NOMO-1 treated with dmso at 0.1 percent for 144 hours (cell line): ENCODE results near the gene THSD4.

Experiments used
- DNase-seq: peaks from one replicate; lab custom pipeline; 2025; ENCODE audit not compliant: unreplicated experiment; lab: John Stamatoyannopoulos, UW

The THSD4 gene

DNA sequence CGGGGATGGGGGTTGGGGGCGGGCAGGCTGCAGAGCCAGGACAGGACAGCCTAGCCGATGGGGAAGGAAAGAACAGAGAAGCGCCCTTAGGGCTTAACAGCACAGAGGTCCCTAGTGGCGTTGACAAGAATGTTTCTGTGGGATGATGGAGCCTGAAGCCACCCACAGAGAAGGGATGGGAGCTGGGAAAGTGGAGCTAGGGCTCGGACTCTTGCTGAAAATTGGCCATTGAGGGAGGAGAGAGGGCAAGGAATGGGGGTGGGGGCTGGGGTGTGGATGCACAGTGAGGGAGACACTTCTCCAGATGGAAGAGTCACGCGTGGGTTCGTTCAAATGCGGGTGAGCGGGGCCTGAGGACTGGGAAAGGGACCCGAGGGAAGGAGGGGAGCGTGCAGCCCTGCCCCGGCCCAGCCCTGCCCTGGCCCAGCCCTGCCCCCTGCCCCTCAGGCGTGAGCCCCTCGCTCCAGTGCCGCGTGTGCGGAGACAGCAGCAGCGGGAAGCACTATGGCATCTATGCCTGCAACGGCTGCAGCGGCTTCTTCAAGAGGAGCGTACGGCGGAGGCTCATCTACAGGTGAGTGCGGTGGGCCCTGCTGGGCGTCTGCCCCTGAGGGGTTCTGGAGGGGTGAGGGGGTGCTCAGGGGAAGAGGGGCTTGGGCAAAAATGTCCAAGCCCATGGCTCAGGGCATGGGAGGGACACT, 695.9 kb downstream of the THSD4 start:
- DNase-seq: no peak

DNA sequence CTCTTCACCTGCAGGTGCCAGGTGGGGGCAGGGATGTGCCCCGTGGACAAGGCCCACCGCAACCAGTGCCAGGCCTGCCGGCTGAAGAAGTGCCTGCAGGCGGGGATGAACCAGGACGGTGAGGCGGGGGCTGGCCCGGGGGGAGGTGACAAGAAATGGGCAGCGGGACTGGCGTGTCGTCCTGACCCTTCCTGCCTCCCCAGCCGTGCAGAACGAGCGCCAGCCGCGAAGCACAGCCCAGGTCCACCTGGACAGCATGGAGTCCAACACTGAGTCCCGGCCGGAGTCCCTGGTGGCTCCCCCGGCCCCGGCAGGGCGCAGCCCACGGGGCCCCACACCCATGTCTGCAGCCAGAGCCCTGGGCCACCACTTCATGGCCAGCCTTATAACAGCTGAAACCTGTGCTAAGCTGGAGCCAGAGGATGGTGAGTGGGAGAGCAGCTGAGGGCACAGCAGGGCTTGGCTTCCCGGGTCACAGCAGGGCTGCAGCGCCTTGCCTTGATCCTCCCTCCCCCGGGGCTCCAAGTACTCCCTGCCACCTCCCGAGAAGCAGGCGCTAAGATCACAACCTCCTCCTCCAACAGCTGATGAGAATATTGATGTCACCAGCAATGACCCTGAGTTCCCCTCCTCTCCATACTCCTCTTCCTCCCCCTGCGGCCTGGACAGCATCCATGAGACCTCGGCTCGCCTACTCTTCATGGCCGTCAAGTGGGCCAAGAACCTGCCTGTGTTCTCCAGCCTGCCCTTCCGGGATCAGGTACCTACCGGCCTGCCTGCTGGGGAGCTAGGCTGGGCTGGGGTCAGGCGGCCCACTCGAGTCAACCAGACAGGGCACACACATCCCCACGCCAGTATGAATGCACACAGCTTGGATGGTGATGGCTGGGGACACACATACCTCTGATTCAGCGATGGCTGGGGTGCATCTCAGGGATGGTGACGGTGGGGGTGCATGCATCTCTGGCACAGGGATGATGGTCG, 696.8 kb downstream of the THSD4 start:
- DNase-seq: no peak

DNA sequence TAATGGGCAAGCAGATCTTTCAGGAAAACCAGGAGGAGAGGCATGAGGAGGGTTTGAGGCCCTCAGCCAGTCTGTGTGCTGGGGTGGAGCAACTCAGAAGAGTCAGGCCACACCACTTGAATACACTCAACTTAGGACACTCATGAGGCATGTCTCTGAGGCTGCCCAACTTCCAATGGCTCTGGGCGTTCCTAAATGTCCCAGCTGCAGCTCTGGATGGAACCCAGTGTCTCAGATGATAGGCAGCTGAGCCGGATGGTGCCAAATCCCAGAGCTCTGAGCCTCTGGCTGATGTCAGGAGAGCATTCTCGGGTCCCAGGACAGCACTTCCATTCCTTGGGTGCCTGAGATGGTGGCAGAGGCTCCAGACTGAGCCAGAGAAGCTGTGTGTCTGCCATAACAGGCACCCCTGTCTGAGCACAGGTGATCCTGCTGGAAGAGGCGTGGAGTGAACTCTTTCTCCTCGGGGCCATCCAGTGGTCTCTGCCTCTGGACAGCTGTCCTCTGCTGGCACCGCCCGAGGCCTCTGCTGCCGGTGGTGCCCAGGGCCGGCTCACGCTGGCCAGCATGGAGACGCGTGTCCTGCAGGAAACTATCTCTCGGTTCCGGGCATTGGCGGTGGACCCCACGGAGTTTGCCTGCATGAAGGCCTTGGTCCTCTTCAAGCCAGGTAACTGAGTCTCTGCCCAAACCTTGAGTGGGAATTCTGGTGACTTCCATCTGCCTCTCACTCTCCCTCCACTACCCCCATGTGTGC, 697.9 kb downstream of the THSD4 start:
- no peak for DNase-seq

DNA sequence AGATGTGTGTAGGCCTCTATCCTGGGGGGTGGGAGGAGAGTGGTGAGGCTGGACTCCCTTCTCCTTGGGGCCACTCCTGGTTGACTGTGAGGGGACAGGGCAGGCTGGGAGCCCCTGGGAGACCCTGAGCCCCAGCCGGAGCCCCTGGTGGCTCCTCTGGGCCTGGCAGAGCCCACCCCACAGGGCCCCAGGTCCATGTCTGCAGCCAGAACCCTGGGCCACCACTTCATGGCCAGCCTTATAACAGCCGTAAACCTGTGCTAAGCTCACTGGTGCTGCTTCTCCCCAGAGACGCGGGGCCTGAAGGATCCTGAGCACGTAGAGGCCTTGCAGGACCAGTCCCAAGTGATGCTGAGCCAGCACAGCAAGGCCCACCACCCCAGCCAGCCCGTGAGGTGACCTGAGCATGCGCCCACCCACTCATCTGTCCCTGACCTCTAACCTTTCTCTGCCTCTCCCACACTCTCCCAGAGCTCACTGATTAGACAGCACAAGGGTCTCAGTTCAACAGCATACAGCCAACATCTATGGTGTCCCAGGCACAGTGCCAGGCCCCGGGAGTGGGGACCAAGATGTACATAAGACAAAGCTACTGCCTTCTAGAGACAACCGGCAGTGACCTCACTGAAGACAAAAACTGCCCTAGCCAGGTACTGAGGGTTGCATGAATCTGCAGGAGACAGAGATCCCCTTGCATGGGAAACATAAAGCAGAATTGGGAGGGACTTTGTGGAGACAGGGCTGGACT, 698.6 kb downstream of the THSD4 start:
- DNase-seq: no peak

DNA sequence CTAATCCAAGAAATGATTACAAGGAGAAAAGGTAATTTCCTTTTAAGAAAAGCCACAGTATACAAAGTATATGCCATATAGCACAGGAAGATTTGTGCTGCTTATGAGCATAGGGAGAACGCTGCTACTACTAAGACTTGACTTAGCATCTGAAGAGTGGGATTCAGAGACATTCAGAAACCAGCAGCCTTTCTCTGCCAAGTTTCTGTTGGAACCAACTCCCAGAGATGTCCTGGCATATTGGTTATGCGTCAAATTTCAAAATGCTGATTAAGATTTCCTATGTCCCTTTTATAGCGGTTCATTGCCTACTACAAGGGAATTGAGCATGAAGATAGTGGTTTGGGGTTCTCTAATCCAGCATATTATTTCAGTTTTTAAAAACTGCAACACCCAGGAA, 700.0 kb downstream of the THSD4 start:
- no peak for DNase-seq

DNA sequence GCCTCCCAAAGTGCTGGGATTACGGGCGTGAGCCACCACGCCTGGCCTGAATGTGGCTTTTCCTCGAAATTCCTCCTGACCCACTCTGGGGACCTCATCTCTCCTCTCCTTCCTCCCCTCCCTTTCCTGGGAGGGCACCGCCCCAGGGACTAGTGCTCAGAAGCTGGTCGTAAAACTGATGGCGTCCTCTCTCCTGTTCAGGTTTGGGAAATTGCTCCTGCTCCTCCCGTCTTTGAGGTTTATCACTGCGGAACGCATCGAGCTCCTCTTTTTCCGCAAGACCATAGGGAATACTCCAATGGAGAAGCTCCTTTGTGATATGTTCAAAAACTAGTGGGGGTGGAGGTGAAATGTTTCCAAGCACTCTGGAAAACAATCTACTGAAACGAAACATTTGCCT, 702.1 kb downstream of the THSD4 start:
- DNase-seq: no peak

DNA sequence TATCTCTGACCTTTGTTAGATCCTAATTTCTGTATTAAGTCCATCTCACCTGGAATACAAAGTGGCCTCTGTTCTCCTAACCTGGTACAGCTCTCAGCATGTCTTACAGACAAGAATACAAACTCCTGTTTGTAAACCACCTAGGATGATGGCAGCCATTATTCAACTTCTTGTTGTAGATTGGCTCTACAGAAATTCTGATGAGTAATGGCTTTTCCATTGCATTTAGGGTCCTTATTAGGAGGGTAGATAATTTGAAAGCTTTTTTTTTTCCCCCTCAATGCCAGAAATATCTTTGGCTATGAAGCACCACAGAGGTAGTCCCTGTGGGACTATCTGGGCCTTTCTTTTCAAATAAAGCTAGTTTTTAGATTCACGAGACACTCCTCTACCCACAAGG, 704.9 kb downstream of the THSD4 start:
- no peak for DNase-seq

DNA sequence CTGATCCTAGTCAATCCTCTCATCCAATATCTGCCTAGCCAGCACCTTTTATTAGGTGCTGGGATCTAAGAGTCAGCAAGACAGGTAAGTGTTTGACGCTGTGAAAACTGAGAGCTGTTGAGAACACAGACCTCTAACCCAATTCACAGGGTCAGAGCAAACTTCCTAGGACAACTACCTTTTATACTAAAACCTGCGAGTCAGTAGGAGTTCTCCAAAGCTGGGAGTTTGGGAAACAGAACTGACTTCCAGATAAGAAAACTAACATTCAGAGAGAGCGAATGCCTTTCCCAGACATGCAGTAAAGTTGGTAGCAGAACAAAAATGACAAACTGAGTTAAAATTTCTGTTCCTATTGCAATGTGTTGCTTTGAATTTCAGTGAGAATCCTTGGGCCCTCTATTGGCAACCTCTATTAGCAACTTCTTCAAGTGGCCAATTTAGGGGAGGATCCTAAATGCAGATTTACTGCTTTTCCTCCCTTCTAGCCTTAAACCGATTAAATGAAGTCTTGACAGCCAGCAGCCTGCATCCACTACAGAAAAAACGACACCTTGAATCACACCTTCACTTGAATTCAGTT, 706.4 kb downstream of the THSD4 start:
- no peak for DNase-seq

DNA sequence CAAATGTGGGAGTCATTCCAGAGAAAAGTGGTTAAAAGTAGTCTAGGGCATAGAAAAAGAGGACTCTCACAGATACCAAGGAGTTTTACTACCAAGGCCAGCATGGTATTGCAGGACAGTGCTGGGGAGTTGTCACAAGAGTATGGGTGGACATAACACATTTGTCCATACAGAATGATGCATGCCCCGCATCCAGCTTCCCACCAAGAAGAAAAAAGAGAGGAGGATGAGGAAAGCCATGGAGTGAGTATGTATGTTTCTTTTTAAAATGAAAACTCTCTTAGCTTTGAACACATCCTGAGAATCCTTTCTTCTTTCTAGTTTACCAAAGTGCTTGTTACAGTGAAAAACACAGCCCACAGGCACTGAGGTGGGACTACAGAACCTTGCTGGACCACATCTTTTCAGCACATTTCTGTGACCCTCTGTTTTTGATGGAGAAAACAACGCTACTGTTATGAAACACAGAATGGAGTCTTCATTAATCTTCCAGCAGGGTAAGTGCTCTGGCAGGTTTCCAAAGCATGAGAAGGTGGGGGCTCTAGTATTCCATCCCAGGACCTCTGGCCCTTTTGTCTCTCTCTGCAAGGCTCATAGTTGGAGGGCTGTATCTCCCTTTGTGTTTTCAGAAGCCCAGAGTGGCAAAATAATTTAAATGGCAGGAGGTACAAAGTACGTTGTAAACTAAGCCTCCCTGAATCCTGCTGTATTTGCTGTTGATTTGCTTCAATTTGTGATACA, 707.8 kb downstream of the THSD4 start:
- no peak for DNase-seq

DNA sequence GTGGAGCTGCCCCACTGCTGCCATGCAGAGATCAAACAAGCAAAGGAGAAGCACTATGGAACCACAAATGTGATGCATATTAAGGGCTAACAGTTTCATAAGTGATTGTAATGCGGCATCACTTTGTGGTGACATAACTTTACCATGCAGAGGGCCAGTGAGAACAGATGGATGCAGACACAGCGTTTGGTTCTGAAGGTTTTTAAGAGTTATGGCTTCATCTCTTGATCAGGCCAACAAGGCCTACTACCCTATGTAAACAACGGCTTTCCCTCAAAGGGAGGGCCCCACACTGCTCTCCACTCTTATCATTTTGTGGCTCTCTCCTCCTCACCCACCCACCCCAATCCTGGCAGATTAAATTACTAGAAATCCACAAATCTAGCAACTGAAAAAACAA, 708.5 kb downstream of the THSD4 start:
- DNase-seq: no peak

DNA sequence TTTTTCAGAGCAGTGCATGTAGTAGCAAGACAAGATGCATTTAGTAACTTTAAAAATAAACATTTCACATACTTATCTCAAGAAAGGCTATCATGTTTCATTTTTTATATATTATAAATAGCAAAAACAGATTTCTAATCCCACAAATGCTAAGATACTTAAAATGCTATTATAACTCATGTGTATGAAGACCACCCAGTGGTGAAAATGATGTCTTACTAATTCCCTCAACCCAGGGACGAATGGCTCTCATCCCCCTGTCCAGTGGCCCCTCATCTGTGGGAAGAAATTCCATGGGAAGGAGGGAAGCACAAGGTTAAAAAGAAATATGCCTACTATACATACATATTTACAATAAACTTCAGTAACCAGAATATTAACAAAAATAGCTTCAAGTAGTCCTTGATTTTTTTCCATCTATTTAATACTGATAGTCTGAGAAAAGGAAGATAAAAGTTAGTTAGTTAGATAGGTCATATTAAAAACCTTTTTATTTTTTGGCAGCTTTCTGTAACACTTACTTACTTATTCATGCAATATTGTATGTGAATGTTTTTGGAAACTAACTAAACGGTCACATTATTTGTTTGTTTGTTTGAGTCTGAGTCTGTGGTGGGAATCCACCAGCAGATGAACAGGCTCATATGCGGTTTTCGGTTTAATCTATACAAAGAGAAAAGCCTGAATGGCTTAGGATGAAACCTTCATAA, 709.9 kb downstream of the THSD4 start:
- DNase-seq: no peak

DNA sequence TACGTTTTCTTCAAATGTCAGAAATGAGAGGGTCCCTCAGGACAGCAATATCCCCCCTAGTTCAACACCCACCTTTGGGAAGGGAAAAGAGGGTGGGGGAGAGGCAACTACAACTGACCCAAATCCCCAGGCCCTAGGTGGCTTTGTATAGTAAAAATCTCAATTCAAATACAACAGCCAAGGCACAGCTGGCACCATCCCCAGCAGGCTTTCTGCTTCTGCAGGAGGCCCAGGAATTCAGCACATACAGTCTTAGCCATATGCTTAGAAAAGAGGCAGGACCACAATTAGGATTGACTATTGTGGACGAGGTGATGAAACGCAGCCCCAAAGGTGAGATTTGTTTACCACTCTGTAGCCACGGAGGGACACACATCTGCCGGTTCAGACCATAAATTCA, 710.9 kb downstream of the THSD4 start:
- no peak for DNase-seq

DNA sequence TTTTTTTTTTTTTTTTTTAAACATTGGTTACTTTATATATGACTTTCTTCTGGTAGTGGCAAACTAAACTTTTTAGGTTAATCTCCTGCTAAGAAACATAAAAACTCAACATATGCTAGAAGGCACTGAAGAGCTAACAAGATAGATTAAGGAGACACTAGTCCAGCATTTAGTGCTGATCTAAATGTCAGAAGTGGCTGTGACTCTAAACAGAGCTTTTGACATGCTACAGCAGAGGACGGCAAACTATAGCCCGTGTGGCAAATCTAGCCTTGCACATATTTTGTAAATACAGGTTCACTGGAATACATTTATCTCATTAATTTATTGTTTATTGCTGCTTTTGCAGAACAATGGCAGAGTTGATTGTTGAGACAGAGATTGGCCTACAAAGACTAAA, 715.7 kb downstream of the THSD4 start:
- DNase-seq: no peak
